Right lobe of liver (tissue), 4 donors: ENCODE data around the gene TMEM158.

Experiments used
- POLR2A ChIP-seq: fragments of 450-650 bp; IDR thresholded peaks from one replicate; pipeline ENCODE4 v1.6.1; 2017; ENCODE audit warnings: antibody characterized with exemption, mild to moderate bottlenecking
- TF ChIP-seq, protein P1 (sequence below), 4 donors: fragments of 200-600 bp in 3 of 4; fragments of 450-650 bp in 1 of 4; IDR thresholded peaks; one replicate each; pipeline versions ENCODE4 v1.5.1 to v1.8.0; 2016 to 2022; ENCODE audit warnings: antibody characterized with exemption in 4 of 4, mild to moderate bottlenecking in 2 of 4
- donor health status: DM: no; HTN: no; CAD: no.
- donor health status: DM: no; HTN: no; CAD: no.
- donor health status: DM: no; HTN: yes; CAD: no.

DNA sequence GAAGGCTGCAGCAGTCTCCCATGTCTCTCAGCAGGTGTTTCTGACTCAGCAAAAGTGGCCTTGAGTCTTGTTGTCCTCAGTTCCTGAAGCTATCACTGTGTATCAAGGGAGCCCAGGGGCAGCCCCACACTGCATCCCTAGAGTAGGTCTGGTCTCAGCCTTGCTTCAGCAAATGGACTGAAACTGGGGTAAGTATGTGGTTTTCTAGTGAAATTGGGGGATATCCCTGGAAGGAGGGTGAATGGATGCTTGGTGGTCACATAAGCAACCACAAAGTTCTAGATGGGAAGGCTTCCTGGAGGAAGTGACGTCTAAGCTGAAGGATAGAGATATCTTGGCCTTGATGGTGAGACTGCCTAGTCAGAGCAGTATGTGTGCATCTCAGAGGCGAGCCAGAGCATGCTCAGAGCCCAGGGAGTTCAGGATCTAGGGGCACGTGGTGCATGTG is 38.4 kb downstream of the TMEM158 start:
- TF ChIP-seq, protein P1, sequence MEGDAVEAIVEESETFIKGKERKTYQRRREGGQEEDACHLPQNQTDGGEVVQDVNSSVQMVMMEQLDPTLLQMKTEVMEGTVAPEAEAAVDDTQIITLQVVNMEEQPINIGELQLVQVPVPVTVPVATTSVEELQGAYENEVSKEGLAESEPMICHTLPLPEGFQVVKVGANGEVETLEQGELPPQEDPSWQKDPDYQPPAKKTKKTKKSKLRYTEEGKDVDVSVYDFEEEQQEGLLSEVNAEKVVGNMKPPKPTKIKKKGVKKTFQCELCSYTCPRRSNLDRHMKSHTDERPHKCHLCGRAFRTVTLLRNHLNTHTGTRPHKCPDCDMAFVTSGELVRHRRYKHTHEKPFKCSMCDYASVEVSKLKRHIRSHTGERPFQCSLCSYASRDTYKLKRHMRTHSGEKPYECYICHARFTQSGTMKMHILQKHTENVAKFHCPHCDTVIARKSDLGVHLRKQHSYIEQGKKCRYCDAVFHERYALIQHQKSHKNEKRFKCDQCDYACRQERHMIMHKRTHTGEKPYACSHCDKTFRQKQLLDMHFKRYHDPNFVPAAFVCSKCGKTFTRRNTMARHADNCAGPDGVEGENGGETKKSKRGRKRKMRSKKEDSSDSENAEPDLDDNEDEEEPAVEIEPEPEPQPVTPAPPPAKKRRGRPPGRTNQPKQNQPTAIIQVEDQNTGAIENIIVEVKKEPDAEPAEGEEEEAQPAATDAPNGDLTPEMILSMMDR (IDR thresholded peaks at IDR 0.05): no peak
- no peak for TF ChIP-seq POLR2A
